ENCODE measurements around the gene DIP2C.
"Not testable (repeated sequence)": the region's sequence is repeated elsewhere in the genome, so short reads cannot be mapped to it uniquely, and the experiment has no call there.

Gene DIP2C

DNA sequence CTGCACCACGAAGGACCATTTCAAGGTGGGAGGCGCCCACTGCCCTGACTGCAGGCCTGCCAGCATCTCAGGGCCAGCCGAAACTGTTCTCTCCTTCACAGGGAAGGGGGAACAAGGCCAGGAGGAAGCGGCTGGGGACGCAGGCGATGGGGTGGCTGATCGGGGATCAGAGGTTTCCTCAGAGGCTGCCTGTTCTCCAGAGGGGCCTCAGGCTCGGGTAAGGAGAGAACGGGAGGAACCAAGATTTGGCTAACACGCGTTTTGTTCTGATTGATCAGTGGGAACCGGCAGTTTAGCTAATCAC lies 87.9 kb downstream of the DIP2C start:
- no peak overlapping the region for H3K27ac ChIP-seq
- TF ChIP-seq, protein P1, sequence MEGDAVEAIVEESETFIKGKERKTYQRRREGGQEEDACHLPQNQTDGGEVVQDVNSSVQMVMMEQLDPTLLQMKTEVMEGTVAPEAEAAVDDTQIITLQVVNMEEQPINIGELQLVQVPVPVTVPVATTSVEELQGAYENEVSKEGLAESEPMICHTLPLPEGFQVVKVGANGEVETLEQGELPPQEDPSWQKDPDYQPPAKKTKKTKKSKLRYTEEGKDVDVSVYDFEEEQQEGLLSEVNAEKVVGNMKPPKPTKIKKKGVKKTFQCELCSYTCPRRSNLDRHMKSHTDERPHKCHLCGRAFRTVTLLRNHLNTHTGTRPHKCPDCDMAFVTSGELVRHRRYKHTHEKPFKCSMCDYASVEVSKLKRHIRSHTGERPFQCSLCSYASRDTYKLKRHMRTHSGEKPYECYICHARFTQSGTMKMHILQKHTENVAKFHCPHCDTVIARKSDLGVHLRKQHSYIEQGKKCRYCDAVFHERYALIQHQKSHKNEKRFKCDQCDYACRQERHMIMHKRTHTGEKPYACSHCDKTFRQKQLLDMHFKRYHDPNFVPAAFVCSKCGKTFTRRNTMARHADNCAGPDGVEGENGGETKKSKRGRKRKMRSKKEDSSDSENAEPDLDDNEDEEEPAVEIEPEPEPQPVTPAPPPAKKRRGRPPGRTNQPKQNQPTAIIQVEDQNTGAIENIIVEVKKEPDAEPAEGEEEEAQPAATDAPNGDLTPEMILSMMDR (conservative IDR thresholded peaks at IDR 0.05): no peak
- no peak for TF ChIP-seq ZFX (IDR thresholded peaks at IDR 0.05)

DNA sequence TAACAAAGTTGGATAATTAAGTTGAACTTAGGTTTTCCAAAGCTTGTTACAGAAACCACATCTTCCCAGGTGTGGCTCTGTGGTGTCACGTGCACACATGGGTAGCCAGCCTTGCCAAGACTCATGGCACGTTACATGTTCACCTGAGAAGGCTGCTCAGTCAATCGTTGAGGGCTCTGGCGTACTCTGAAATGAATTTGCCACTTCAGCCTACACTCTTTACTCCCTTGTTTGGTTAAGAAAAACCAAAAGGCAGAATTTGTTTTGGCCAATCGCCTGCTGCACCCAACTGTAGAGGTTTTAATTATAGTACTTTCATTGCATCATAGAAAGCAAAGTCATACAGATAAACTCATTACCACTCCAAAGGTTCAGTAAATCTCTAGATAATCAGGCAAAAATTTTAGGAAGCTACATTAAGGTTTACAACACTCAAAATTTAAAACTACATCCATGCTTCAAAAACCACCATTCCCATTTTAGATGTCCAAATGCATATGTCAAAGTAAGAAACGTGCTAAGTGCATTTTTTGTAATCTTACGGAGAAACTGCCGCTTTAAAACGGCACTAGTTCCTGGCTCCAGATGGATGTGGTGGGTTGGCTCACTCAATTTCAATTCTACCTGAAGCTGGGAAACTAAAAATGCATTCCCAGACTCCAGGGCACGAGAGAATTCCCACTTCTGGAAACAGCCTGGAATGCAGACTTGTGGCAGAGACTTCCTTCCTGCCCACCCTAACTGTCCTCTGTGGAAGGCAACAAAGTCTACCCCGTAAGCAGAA lies 88.4 kb downstream of the DIP2C start:
- no peak overlapping the region for H3K27ac ChIP-seq
- no peak for TF ChIP-seq ZFX (IDR thresholded peaks at IDR 0.05)
- TF ChIP-seq, protein P1 (conservative IDR thresholded peaks at IDR 0.05): no peak

DNA sequence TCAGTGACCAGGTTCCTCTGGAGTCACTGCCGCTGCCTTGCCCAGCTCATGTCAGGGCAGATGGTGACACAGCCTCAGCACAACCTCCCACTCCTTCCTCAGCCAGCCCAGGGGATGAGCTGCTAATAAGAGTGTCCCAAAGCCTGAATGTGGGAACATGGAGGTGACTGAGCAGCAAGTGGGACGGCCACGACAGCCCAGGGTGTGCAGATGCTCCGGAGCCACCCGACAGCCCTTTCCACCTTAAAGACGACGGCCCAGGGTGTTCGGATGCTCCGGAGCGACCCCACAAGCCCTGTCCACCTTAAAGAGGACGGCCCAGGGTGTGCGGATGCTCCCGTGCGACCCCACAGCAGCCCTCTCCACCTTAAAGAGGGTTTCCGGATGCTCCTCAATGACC lies 89.2 kb downstream of the DIP2C start:
- H3K27ac ChIP-seq: no peak overlapping the region
- TF ChIP-seq ZFX (IDR thresholded peaks at IDR 0.05): no peak
- TF ChIP-seq, protein P1 (conservative IDR thresholded peaks at IDR 0.05): no peak

DNA sequence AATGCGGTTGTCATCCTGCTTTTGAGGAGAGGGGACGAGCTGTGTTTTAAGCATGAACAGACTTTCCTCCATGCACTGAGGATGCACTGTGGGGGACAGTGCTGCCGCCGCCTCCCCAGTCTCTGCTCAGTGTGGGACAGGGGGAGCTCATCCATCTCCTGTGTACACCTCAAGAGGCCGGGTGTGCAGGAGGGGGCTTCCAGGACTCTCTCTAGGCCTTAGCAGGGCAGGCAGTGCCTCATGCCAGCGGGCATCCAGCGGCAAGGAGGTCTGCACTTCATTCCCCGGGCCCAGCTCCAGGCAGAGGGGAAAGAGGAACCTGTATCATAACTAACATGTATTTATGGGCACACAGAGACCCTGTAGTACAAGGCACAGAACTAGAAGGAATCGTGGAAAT lies 89.7 kb downstream of the DIP2C start:
- TF ChIP-seq ZFX (IDR thresholded peaks at IDR 0.05): no peak
- TF ChIP-seq, protein P1 (conservative IDR thresholded peaks at IDR 0.05): no peak
- H3K27ac ChIP-seq: no peak overlapping the region

DNA sequence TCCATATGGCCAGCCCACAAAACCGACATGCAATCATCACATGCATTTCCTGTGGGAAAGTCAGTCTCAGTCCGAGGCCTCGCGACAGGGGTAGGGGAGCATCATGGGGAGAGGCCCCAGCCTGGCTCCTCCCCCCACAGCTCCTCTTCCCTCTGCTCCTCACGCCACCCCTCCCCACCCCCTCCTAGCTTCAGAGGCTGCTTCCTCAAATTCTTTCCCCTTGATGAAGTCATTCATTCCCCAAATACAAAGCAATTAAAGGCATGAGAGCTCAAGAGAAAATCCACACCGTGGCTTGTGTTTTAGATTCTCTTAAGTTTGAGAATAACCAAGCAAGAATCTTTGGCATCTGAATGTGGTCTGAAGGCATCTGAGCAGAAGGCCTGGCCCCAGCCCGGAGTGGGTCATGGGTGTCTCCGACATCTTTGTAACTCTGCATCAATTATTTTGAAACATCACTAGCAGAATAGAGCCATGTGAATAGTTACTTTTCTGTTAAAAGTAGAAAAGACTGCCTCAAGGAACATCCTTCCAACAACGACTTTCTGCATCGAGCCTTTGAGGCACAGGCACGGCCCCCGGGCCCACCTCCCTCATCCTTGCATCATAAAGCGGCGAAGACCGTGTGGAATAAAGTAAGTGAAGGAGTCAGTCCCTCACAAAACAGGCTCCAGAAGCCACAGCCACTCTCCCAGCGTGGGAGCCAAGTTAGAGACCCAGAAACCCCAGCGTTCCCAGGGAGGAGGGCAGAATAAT lies 90.9 kb downstream of the DIP2C start:
- no peak overlapping the region for H3K27ac ChIP-seq
- no peak for TF ChIP-seq ZFX (IDR thresholded peaks at IDR 0.05)
- TF ChIP-seq, protein P1 (conservative IDR thresholded peaks at IDR 0.05): no peak

DNA sequence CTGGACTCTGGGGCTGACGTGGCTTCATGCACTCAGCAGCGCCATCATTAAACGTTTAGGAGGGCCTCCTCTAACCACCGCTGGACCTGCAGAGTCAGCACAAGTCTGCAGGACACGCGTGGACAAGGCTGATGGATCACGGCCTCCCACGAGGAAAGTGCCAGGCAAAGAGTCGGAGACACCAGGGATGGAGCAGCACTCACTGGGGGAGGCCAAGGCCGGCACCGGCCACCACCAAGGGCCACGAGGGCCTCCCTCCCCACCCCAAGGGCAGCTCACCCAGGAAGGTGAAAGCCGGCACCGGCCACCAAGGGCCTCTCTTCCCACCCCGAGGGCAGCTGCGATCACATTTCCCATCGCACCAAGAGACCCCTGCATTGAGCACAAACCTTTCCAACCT lies 91.5 kb downstream of the DIP2C start:
- H3K27ac ChIP-seq: no peak overlapping the region
- TF ChIP-seq ZFX (IDR thresholded peaks at IDR 0.05): no peak
- TF ChIP-seq, protein P1 (conservative IDR thresholded peaks at IDR 0.05): no peak

DNA sequence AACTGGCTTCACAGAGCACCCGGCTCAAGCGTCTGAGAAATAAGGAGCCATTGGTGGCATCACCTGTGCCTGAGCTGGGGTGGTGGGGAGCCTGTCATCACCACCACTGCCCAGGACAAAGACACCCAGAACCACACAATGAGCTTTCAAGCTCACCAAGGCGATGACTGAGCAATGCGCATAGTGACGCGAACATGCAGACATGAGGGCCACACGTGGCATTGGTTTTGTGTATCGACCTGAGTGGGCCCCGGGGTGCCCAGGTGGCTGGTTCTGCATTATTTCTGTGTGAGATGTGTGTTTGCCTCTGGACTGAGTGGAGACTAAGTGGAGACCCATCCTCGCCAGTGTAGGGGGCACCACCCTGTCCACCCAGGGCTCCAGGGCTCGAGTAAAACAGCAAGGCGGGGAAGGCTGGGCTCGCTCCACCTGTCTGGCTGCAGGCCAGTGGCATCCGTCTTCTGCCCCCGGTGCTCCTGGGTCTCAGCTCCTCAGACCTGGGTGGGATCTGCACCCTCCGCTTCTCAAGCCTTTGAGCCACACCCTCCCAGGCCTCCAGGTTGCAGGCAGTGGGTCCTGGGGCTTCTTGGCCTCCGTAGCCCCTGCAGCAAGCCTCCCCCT lies 92.6 kb downstream of the DIP2C start:
- no peak for TF ChIP-seq ZFX (IDR thresholded peaks at IDR 0.05)
- TF ChIP-seq, protein P1 (conservative IDR thresholded peaks at IDR 0.05): no peak
- no peak overlapping the region for H3K27ac ChIP-seq

DNA sequence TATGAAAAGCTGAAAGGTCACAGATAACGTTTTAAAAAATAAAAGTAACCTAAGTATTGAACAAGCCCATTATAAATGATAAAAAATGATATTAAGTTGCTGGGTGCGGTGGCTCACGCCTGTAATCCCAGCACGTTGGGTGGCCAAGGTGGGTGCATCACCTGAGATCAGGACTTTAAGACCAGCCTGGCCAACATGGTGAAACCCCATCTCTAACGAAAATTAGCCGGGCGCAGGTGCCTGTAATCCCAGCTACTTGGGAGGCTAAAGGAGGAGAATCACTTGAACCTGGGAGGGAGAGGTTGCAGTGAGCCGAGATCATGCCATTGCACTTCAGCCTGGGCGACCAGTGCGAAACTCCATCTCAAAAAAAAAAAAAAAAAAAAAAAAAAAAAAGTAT lies 93.3 kb downstream of the DIP2C start:
- not testable (repeated sequence) for H3K27ac ChIP-seq
